LNCAP (cell line): ENCODE data around the gene LCAT.

Experiments used
- TF ChIP-seq, protein P1 (sequence below): fragments of 450-650 bp; IDR thresholded peaks from 2 replicates; pipeline ENCODE4 v1.5.1; 2017; ENCODE audit warnings: mild to moderate bottlenecking

The LCAT gene

DNA sequence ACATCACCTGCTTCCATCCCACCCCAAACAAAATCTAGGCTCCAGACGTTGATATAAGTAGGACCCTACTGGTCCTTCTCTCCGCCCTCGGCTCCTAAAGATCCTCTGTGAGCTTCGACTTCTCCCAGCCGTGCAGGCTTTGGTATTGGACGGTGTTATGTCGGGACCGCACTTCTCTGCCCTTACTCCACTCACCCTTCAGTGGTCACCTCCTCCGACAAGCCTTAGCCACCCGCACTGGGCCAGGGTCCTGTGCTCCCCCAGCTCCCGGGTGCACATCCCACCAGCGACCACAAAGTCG, 8.9 kb downstream of the LCAT start:
- TF ChIP-seq, protein P1, sequence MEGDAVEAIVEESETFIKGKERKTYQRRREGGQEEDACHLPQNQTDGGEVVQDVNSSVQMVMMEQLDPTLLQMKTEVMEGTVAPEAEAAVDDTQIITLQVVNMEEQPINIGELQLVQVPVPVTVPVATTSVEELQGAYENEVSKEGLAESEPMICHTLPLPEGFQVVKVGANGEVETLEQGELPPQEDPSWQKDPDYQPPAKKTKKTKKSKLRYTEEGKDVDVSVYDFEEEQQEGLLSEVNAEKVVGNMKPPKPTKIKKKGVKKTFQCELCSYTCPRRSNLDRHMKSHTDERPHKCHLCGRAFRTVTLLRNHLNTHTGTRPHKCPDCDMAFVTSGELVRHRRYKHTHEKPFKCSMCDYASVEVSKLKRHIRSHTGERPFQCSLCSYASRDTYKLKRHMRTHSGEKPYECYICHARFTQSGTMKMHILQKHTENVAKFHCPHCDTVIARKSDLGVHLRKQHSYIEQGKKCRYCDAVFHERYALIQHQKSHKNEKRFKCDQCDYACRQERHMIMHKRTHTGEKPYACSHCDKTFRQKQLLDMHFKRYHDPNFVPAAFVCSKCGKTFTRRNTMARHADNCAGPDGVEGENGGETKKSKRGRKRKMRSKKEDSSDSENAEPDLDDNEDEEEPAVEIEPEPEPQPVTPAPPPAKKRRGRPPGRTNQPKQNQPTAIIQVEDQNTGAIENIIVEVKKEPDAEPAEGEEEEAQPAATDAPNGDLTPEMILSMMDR: no peak

GRCh38 chr16:67934306-67935100, 9.4 kb downstream of the LCAT start:
- TF ChIP-seq, protein P1: no peak

GRCh38 chr16:67933805-67934204, 10.1 kb downstream of the LCAT start:
- TF ChIP-seq, protein P1: no peak

- TF ChIP-seq, protein P1: no peak
Observed at GRCh38 chr16:67932462-67932840, 11.5 kb downstream of the LCAT start.

DNA sequence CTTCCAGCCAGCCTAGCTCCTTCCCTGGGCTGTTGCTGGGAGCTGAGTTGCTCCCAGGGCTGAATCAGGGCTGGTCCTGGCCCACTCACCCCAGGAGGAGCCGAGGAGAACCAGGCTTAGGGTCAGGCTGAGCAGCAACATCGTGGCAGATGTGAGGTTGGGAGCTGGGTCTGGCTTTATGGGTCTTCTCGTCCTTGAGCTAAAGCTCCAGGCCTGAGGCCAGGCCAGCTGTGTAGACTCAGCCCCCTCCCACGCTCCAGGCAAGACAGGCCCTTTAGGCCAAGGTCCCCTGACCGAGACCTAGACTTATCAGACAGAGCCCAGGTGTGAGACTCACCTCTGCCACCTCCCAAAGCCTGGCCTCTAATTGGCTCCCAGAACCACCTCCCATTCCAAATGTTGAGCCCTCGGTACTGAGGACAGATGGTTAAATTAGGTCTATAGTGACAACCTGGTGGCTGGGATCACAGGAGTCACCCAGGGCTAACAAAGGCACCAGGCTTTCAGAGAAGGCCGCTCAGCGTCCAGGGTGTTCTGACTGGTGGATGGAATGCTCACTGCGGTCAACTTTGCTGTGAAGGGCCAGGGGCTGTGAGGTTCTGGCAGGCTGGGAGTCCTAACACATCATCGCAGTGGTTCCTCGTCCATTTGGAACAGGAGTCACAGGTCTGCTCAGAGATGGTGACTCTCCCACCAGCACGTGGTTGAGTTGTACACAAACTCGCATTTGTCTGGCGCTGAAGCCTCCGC, 12.0 kb downstream of the LCAT start, which contains the start of gene CTRL:
Gene CTRL, minus strand, starts transcription at position 151 of the 750 bp plus-strand sequence. Its CDS starts 10 bp downstream, at position 141.
- TF ChIP-seq, protein P1: no peak

GRCh38 chr16:67930678-67931211, 13.2 kb downstream of the LCAT start:
- TF ChIP-seq, protein P1: no peak

GRCh38 chr16:67930191-67930590, 13.7 kb downstream of the LCAT start:
- TF ChIP-seq, protein P1: no peak
